ENCODE data around the gene ANKRD17. TPM values are rescaled to one million over a fixed set of nuclear protein-coding genes. Genes with fewer than 3 reads are reported as not detected.
A peak's percentile ranks its signal among the peaks of the same experiment; 100 is the strongest.

Gene ANKRD17
- polyA plus RNA-seq, 4 donors: 56.0 to 82.0 (median 78.5) TPM

GRCh38 chr4:73131281-73131680, 127.3 kb downstream of the ANKRD17 start:
- no peak for DNase-seq (ENCODE audit: low read depth in 4 of 4, low spot score in 2 of 4)

- no peak for DNase-seq (ENCODE audit: low read depth in 4 of 4, low spot score in 2 of 4)
Measured at GRCh38 chr4:73129319-73129718, 129.3 kb downstream of the ANKRD17 start.

- DNase-seq (ENCODE audit: low read depth in 4 of 4, low spot score in 2 of 4): no peak
Measured at GRCh38 chr4:73127839-73128453, 130.7 kb downstream of the ANKRD17 start.

- no peak for DNase-seq (ENCODE audit: low read depth in 4 of 4, low spot score in 2 of 4)
Measured at GRCh38 chr4:73109493-73109892, 149.1 kb downstream of the ANKRD17 start.

- no peak for DNase-seq (ENCODE audit: low read depth in 4 of 4, low spot score in 2 of 4)
Measured at GRCh38 chr4:73104695-73105094, 153.9 kb downstream of the ANKRD17 start.

GRCh38 chr4:73103799-73104503, 154.6 kb downstream of the ANKRD17 start:
- no peak for DNase-seq (ENCODE audit: low read depth in 4 of 4, low spot score in 2 of 4)

GRCh38 chr4:73099143-73099542, 159.5 kb downstream of the ANKRD17 start:
- DNase-seq (ENCODE audit: low read depth in 4 of 4, low spot score in 2 of 4): no peak

GRCh38 chr4:73098713-73099112, 159.9 kb downstream of the ANKRD17 start:
- DNase-seq (ENCODE audit: low read depth in 4 of 4, low spot score in 2 of 4): no peak

GRCh38 chr4:73098016-73098415, 160.6 kb downstream of the ANKRD17 start:
- DNase-seq (ENCODE audit: low read depth in 4 of 4, low spot score in 2 of 4): peak in 3 of 4 donors; percentile 11 to 28 (median 26)

- no peak for DNase-seq (ENCODE audit: low read depth in 4 of 4, low spot score in 2 of 4)
Measured at GRCh38 chr4:73092868-73093267, 165.7 kb downstream of the ANKRD17 start.

- no peak for DNase-seq (ENCODE audit: low read depth in 4 of 4, low spot score in 2 of 4)
Measured at GRCh38 chr4:73090738-73091137, 167.9 kb downstream of the ANKRD17 start.

- no peak for DNase-seq (ENCODE audit: low read depth in 4 of 4, low spot score in 2 of 4)
Measured at GRCh38 chr4:73087871-73088270, 170.7 kb downstream of the ANKRD17 start.

GRCh38 chr4:73086095-73086868, 172.3 kb downstream of the ANKRD17 start:
- no peak for DNase-seq (ENCODE audit: low read depth in 4 of 4, low spot score in 2 of 4)

- no peak for DNase-seq (ENCODE audit: low read depth in 4 of 4, low spot score in 2 of 4)
Measured at GRCh38 chr4:73080789-73081188, 177.8 kb downstream of the ANKRD17 start.

- DNase-seq (ENCODE audit: low read depth in 4 of 4, low spot score in 2 of 4): no peak
Measured at GRCh38 chr4:73075832-73076231, 182.8 kb downstream of the ANKRD17 start.

- peak in 1 of 4 donors; percentile 39 for DNase-seq (ENCODE audit: low read depth in 4 of 4, low spot score in 2 of 4)
Measured at GRCh38 chr4:73070074-73070390, 188.6 kb downstream of the ANKRD17 start.

- peak; percentile 91 to 98 (median 95) for DNase-seq (ENCODE audit: low read depth in 4 of 4, low spot score in 2 of 4)
Measured at GRCh38 chr4:73069338-73070073, 189.1 kb downstream of the ANKRD17 start, which contains the start of gene COX18. Gene COX18, minus strand, starts transcription at chr4:73069716. Its CDS starts 67 bp downstream, at chr4:73069649.

GRCh38 chr4:73068491-73069337, 189.9 kb downstream of the ANKRD17 start:
- peak; percentile 51 to 86 (median 56) for DNase-seq (ENCODE audit: low read depth in 4 of 4, low spot score in 2 of 4)

- peak in 2 of 4 donors; percentile 23 to 27 for DNase-seq (ENCODE audit: low read depth in 4 of 4, low spot score in 2 of 4)
Measured at GRCh38 chr4:73067971-73068394, 190.6 kb downstream of the ANKRD17 start.

GRCh38 chr4:73066928-73067327, 191.7 kb downstream of the ANKRD17 start:
- no peak for DNase-seq (ENCODE audit: low read depth in 4 of 4, low spot score in 2 of 4)

Data from left renal cortex interstitium (tissue), 4 donors.